IPS-NIHi7 (cell line): ENCODE measurements around the gene REXO1.

Experiments used
- DNase-seq: peaks from one replicate; pipeline ENCODE4 v3.0.0; 2012; ENCODE audit warnings: mixed read lengths; ENCODE audit errors: extremely low spot score

Gene REXO1

DNA sequence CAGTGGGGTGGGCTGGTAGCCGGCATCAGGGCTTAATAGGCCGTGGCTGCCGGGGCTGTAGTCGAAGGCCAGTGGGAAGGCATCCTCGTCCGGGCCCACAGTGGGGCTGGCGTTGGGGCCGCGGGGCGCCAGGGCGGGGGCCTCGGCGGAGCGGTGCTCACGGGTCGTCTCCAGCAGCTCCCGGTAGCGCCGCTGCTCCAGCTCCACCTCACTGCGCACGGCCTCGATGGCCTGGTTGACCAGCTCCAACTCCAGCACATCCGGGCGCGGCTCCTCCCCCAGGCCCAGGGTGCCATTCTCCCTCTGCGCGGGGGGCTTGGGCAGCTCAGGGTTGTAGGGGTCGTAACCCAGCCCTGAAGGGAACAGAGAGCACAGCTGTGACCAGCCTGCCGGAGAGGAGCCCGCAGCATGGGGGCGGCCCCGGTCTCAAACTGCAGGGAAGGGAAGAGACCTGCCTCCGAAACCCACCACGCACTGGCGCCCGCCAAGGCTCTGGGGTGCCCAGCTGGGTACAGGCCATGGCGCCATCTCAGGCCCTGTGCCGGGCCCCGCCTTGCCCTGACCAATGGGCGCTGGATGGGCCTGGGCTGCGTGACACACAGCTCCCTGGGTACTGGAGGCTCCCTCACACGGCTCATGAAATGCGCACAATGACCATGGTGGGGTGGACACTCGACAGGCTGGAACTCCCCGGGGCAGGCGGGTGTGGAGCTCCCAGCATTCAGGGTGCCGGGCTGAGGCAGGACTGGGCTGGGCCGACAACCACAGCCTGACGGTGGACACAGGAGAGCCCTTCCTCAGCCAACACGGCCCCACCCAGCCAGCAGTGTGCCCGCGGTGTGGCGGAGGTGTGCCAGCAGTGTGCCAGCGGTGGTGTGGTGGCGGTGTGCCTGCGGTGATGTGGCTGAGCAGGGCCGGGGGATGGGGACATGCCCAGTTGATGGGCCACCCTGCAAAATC, 19.7 kb downstream of the REXO1 start:
- no peak for DNase-seq

DNA sequence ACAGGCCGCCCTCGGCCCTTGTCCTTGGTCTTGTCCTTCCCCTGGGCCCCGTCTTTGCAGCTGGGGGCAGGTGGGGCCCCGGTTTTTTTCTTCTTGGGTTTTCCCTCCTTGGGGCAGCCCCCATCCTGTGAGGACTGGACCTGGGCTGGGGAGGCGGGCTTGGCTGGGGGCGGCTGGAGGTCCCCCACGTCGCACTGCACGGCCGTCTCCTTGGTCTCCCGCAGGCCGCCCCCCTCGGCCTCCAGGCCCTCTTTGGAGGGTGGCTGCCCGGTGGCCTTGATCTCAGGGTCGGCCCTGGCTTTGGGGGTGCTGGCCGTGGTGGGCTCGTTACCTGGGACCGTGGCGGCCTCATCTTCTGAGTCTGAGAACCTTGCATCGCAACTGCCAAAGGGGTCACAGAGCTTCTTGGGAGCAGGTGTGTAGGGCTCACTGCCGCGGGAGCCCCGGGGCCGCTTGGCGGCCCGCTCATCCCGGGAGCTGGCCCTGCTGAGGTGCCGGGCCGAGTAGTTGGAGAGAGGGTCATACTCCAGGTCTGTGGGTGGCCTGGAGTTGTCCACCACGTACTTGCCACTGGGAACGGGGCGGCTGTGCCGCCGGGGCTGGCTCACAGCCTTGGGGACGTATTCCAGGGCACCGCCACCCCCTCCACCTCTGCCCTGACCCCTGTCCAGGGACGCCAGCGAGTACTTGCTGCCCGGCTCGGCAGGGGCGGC, 20.6 kb downstream of the REXO1 start:
- no peak for DNase-seq

DNA sequence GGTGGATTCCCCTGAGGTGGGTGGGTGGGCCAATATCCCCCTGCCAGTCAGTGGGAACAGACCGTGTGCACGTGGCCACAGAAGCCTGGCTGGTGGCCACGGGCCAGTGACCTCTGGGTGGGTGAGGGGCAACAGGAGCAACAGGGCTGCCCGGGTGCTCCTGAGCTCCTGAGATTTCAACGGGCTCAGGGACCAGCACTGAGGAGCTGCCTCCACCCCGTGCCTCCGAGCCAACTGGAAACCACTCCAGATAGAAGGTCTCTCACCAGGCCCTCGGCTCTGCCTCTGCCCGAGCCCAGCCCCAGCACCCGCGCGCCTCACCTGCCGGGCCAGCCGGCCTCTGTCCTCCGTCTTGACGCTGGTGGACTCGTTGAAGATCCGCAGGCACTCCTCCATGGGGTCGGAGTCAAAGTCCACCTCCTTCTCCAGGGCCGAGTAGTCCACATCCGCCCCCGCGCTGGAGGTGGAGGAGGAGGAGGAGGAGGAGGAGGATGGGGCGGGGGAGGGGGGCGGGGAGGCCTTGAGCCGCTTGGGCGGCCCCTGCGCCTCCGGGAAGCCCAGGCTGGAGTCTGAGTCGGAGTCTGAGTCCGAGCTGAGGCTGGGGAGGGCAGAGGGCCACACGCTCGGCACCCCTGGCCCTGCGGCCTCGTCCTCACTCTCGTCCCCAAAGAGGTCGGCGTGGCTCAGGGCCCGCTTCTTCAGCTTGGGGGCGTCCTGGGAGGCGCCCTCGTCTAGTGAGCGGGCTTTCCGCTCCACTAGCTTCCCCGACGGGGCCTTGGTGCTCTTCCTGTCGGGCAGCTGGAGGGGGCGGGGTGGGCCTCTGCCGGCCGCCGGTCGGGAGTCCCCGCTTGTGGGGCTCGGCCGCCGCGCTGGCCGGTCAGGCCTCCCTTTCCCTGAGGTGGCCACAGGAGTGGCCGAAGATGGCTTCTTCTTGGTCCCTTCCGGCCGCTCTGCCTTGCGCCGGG, 21.4 kb downstream of the REXO1 start:
- DNase-seq, result peak; percentile 60

DNA sequence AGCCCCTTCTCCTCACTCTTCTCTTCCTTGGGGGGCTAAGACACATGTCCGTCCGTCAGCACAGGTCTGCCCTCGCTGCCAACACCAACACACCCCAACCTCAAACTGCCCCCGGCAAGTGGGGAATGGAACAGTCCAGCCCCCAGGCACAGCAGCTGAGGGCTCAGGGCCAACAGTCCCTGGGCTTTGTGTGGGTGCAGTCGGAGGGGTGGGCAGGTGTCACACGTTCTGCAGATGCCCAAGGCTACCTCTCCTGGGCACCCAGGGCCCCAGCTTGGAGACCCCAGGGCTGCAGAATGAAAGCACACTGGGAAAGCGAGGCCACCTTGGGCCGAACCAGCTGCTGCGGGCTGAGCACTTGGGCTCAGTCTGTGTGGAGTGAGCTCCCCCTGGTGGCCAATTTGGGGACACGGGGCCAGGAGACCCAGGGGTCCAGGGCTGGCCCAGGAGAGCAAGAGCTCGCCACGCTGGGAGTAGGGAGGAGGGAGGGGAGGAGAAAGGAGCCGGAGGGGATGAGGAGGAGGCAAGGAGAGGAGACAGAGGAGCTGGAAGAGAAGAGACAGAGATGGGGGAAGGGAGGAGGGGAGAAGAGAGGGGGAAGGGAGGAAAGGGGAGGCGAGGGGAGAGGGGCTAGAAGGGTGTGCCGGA, 22.2 kb downstream of the REXO1 start:
- DNase-seq, result peak; percentile 97

DNA sequence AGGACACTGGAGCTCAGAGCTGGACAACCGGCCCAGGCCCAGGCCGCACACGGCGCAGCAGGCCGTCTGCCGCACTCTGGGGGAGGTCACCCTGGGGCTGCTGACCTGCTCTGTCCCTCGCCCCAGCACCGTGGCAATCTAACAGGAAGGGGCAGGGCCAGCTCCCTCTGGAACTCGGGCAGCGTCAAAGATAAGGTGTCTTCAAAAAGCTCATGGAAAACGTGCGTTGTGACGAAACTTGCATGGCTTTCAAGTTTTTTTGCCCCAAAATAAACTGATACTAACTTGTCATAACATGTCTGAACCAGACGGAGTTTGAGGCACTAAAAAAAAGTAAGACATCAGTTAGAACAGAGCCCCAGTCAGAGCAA, 24.0 kb downstream of the REXO1 start:
- DNase-seq, result no peak

DNA sequence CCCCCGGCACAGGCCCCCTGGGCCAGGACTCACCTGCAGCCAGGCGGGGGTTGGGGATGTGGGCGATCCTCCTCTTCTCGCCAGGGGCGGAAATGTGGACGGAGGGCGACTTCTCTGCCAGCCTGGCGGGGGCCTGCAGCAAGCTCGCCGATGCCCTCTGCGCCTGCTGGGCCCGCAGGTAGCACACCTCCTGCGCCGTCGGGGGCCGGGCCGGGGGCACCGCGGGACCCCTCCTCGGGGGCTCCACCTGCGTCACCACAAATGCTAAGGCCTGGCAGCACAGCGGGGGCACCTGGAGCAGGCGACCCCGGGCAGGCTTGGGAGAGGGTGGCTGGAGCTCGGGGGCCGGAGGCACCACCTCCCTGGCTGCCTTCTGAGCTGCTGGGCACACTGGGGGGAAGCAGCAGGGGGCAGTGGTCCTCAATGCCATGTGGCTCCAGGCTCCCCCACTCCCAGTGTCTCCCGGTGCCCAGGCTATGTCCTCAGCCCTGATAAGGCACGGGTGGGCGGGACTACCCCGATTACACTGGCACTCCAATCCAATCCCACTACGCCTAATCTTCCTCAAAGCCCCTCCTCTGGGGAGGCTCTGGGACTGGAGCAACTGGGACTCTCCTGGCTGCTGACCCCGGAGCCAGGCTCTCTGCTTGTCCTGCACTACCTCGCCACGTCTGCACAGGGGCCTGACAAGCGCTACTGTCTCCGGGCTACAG, 24.6 kb downstream of the REXO1 start:
- no peak for DNase-seq

DNA sequence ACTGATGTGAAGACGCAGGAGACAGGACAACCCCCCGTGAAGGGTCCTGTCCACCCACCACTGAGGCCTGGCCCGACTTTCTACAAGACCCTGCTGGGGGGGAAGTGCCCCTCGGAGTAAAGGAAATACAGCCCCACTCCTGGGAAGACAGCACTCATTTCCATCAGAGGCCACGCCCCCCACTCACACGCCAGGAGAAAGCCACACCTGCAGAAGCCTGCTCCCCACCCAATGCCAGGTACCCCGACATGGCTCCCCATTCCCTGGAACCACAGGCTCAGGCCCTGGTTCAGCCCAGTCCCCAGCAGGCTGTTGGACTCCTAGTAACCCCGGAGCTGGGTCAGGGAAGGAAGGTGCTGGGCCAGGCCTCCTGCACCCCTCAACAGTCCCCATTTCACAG, 25.3 kb downstream of the REXO1 start:
- no peak for DNase-seq

DNA sequence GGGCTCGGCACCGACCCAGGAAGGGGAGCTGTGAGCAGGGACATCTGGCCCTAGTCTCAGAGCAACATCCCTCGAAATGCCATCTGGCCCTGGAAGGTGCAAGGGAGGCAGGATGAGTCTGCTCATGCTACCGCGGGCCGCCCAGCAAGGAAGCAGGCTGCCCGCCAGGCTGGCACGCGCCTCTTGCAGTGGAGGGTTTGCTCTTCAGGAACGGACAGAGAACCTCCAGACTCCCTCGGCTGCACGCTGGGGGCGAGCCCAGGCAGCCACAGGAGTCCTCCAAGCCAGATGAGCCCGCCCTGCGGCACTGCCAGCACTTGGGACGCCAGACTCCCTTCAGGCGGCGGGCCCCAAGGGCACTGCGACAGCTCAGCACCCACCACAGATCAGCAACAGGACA, 26.1 kb downstream of the REXO1 start:
- no peak for DNase-seq

DNA sequence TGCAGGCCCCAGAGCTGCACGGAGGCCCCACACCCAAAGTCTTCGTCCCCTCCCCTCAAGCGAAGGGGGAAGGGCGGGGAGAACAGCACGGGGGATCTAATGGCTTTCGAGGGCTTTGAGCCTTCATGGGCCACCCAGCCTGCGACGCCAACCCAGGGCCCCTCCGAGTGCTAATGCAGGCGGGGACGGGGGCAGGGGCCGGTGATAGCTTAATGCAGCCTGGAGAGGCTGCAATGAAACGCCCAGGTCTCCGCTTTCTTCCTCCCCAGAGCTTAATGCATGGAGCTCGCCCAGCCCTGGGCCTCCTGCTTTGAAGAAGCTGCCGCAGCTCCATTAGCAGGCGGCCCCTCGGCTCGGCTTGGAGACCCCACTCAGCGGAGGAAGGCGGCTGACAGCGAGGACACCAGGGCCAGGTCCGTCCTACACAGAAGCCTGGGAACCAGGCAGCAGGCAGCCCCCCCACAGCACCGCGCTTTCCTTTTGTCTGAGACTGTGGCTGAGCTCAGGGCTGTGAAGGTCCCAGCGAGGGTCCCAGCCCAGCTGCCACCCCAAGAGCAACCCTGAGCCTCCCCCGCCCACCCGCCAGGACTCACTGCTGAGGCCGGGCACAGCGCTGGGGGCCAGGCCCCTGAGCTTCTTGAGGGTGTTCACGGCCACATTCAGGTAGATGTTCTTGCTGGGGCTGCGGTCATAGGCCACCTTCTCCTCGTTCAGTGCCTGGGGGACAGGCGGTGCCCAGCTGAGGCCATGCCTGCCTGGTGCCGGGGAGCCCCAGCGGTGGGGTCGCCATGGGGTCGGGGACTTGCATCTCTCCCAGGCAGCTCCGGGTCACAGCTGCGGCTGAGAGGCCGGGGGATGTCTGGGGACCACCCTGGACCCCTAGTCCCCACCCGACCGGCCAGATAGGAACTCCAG, 28.7 kb downstream of the REXO1 start:
- no peak for DNase-seq

DNA sequence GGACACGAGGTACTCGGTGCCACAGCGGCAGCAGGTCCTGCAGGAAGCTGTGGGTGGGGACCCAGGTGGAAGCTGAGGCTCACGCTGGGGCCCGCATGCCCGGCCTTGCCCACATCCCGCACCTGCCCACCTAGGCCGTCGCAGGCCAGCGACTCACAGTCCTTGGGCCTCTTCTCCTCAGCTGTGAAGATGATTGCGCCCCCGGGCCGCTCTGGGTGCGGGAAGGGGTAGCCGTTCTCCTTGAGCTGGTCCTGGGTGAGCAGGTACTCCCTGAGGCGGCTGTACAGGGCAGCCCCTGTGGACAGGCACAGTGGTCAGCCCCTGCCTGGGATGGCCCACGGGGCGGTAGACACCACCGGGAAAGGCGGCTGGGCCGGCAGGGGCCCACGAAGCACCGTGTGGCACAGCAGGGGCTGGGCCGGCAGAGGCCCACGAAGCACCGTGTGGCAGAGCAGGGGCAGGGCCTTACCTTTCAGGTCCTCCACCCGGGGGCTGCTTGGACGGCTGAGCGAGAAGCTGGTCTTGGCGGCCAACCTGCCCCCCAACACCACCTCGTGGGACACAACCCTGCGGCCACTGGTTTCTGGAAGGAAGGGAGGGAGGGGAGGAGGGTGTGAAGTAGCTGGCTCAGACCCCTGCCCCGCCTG, 29.6 kb downstream of the REXO1 start:
- no peak for DNase-seq

DNA sequence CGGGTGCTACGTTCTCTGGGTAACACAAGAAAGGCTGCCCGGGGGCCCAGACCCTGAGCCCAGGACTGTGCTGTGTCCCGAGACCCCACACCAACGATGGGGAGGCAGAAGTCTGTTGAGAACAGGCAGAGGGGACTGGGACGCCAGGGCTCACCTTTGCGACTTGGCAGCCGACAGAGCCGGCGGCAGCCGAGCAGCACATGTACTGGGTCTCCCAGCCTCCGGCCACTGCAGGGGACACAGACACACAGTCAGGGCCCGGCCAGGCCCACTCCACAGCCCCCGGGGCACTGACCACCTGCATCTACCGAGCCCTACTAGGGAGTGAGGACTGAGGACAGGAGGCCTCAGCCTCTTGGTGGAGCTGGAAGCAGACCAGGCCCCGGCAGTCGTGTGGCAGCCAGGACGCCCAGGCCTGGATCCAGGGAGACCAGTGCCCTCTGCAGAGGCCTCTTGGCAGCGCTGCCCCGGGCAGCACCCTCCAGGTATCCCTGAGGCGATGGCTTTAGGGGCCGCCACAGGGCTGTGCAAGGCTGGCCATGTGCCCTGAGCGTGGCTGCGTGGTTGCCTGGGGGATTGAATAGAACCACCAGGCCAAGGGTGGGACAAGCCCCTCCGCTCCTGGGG, 30.6 kb downstream of the REXO1 start:
- no peak for DNase-seq

DNA sequence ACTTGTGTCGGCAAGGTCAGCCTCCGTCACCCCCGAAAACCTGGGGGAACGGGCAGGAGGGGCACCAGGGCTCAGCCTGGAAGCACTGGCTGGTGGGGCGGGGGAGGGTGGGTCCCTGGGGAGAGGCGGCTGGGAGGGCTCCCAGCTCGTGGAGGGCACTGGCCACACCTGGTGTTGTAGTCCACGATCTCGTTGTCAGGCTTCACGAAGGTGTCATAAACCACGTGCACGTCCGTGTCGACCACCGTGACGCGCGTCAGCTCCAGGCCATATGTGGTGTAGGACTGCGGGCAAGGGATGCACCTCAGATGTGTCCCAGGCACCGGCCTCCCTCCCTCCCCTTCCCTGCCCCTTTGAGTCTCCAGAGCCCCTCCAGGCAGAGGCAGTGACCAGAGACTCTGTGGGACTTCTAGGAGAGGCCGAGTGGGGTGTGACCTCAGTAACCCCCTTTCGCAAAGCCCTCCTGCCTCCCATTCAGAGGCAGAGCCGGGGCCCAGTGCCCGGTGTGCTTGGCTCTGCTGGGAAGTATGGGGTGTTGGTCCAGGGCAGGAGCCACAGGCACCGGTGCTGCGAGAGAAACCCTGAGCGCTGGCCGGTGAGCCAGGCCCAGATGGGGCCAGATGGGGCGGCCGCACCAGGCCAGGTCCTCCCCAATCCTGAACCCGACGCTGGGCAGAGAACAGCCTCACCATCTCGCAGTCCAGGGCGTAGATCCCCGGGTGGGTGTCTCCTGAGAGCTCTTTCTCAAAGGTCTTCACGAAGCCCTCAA, 31.6 kb downstream of the REXO1 start:
- no peak for DNase-seq

DNA sequence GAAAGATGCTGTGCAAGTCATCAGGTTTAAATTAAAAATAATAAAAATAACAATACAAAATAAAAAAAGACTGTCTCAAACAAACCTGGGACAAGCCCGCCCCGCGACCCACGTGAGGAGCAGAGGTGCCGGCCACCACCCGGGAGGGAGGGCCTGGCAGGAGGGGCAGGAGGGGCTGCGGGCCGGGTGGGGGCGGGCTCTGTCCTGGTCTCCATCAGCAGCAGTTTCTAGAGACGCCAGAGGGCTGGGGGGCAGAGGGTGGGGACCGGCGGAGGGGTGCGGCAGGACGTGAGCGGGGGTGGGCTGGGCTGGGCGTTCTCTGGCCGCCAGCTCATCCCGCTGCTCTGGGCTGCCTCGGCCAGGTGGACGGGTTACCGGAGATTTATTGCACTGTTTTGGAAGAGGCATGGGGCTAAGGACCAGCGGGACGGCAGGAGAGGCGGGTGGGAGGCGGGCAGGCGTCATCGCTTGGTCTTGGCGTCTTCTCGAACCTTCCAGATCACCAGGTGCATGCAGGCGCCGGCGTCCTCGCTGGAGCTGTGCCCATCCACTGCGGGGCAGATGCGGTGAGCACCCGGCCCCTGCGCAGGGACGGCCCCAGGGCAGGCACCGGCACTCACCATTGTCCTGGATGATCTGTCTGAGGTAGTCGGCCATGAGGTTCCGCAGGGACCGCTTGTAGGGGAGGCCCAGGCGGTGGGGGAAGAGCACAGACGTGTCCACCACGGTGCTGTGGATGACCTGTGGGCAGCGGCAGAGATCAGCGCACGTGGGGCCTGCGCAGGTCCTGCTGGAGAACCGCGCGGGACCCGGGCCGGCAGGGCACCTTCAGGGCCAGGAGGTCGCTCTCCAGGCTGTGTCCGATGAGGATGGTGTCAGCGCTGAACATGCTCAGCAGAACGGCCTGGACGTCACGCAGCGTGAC, 32.4 kb downstream of the REXO1 start:
- no peak for DNase-seq

DNA sequence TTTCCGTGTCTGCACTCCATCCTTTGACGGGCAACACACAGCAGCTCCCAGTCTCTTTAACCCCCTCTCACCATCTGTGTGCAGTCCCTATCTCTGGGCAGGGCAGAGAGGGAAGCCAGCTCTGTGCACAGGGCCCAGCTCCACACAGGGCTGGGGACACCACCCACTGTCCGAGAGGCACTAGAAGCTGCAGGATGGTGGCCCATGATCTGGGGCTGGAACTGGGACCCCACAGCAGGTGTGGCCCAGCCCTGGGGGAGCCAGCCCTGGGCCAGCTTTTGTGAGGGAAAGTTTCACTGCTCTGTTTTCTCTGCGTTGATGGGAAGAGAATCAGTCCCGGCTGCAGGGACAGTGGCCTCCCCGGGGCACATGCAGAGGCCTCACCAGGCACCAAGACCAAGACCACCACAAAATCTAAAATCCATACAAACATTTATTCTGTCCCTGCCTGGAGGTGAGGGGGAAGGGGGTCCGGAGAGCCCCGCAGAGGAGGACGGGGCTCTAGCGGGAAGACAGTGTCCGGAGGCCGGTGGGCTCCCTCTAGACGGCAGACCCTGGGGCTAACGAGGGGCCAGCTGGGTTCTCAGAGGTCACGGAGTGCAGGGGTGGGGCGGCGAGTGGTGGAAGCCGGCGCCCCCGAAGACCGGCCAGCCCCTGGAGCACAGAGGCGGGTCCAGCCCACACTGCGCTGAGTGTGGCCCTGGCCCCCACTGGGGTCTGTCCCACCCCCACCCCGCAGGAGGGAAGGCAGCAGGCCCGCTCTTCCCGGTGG, 33.3 kb downstream of the REXO1 start:
- DNase-seq, result no peak

DNA sequence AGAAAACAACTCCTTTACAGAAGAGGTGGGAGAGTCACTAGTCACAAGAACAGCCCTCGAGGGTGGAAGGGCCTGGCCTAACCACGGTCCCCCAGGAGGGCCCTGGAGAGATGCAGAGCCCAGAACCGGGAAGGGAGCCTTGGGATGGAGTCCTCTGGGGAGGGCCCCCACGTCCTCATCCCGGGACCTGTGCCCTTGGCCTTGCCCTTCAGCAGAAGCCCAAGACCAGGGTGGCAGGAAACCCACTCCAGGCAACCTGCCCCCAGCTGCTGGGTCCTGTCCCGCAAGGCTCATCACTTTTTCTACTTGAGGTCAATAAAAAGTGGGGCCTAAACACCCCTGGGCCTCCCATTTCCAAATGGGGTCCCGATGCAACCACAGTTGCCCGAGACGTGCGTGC, 33.9 kb downstream of the REXO1 start:
- DNase-seq, result no peak
